Measurements from ENCODE around the gene VILL.
"Not testable (repeated sequence)": the region's sequence is repeated elsewhere in the genome, so short reads cannot be mapped to it uniquely, and the experiment has no call there.

Gene VILL

DNA sequence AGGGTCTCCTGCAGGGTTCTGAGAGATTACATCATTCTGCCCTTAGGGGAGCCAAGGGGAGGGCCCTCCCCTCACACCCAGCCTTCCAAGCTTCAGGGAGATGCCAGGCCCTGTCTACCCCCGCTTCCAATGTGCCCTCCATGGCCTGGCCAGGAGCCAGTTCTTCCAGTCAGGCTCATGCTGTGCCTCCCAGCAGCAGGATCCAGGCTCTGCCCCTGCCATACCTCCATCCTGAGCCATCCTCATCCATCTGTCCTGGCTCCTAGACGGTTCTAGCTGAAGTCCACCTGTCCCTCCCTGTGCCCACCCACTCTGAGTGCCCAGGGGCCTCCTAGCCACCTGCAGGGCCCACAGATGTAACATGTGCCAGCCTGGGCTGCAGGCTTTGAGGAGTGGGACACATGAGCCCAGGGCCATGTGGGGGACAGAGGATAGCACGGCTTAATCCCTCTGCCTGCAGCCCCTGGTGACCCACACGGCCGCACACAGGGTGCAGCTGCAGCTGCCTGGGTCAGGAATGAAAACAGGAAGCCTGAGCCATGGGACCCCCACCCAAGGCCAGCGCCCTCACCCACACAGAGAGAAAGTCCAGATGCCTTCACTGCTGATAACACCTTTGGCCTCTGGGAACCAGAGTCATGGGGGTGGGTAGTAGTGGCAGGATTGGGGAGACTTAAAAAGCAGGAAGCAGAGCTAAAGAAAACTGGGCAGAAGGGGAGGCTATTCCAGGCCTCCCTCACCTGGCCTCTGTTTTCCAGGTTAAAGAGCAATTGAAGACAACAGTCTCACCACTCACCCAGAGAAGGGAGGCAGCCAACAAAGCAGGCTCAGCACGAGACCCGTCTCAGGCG, 27.1 kb downstream of the VILL start:
- no peak for DNase-seq (ENCODE audit: low read depth, low spot score)

GRCh38 chr3:38018296-38019266, 28.0 kb downstream of the VILL start:
- no peak for DNase-seq (ENCODE audit: low read depth, low spot score)

DNA sequence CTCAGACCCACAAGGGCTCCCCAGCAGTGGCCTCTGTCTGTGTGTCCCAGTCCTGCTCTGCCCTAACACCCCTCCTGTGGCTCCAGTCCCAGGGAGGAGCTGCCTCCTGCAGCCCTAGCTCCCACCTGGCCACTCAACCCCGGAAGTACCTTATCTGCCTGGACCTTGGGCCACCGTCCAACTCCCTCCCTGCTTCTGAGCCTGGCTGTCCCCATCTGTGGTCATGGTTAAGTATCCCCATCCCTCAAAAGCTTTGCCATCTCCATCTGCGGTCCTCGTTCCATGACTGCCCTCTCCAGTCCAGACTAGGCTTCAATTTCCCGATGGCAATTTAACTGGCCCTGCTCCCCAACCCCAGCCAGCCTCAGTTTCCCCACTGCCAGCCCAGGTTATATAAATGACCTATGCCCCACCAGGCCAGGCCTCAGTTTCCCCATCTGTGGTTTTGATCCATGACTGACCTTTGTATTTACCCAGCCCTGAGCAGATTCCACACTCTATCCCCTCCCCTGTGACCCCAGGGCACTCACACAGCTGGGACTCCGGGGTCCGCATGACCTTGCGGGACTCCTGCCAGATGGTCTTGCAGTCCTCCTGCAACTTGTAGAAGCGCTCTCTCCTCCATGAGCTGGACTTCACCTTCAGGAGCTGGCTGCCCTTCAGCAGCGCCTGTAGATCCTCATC, 29.2 kb downstream of the VILL start:
- no peak for DNase-seq (ENCODE audit: low read depth, low spot score)

DNA sequence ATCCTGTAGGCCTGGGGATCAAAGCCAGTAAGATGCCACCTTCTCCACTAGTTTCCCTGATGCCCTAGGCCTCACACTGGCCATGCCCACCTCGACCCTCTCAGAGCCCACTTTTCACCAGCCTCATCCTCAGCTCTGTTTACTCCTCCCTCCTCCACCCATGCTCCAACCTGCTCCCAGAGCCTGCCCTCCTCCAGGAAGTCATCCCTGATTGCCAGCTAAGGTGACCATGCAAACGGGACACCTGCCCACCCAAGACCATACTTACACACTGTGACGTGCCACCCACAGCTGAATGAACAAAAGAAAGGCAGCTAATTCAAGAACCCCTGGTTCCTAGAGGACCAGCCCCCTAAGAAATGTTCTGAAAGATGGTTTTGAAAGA, 29.7 kb downstream of the VILL start:
- no peak for DNase-seq (ENCODE audit: low read depth, low spot score)

DNA sequence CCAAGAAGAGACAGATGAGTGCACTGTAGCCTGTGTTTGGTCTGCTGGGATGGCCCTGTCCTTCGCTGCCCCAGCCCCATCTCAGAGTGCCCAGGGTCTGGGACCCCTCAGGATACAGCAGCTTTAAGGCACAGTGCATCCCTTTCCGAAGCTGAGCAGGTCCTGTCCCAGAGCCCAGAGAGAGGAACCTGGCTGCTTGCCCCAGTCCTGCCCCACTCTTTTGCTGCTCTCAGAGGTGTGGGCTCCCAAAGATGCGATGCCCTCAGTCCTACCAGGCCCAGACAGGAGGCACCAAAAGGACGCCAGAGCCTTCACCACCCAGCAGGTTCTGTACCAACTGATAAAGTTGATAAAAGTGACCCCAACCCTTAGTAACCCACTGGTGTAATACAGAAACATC, 30.6 kb downstream of the VILL start:
- DNase-seq (ENCODE audit: low read depth, low spot score) = no peak

DNA sequence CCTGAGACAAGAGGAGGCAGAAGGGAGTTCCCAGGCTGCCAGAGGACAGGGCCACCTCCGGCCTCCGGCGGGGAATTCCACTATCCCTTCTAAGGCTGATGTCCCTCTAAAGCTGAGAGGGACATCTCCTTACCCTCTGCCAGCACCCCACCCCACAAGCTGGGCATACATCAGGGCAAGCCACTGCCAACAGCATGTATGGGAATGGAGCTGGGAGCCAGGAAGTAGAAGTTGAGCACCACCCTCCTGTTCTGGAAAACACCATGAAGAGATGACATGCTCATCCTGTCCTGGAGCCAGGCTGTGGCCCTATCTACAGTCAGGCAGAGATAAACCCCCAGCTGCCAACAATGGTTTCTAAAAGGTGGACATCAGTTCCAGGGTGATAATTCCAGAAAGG, 31.7 kb downstream of the VILL start:
- DNase-seq (ENCODE audit: low read depth, low spot score) = no peak

GRCh38 chr3:38022896-38023709, 32.5 kb downstream of the VILL start:
- no peak for DNase-seq (ENCODE audit: low read depth, low spot score)

DNA sequence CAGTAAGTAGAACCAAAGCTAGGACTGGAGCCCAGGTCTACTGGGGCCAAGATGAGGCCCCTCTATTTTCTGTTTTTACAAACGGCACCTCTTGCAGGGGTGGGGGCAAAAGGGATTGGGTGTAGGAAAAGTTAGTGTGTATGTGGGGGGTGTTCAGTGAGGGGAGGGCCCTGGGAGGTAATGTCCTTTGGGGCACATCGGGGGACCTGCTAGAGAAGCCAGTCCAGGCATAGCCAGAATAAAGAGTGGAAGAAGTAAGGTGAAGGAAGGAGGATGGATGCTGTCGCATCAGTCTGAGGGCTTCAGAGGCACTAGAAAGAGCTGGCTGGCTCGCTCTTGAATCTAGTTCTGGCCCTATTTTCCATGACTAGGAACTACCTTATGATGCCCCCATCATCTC, 36.3 kb downstream of the VILL start:
- DNase-seq (ENCODE audit: low read depth, low spot score) = no peak

- no peak for DNase-seq (ENCODE audit: low read depth, low spot score)
These were observed 37.2 kb downstream of the VILL start for GRCh38 chr3:38027466-38028465.

DNA sequence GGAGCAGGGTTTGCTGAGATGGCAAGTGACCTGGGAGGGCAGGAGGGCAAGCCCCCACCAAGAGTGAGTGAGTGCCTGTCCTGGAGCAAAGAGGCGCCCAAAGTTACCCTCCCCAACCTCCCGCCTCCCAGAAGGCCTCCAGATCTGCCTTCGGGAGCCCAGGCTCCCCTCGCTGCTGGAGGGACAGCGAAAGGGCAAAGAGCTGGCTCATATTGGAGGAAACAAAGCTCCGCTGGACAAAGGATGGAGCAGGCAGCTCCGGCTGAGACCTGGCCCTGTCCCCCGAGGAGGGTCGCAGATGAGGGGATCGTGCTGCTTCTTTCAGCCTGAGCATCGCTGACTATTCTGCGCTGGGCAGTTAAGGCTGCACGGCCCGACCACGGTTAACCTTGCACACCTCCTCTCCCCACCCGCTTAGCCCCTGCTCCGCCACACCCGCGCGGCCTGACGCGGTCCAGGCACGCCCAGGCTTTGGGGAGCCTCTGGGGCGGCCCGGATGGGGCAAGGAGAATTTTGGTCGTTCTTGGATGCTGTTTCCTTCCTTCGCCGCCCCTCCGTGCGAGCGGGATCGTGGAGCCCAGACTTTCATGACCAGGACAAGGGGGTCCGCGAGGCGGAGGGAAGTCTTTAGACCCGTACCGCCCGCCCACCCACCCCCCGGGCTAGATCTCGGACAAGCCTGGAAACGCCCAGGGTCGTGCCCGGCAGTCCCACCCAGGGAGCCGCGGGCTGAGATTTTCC, 38.2 kb downstream of the VILL start:
- no peak for DNase-seq (ENCODE audit: low read depth, low spot score)

GRCh38 chr3:38029400-38030125, 39.0 kb downstream of the VILL start, which contains the start of gene PLCD1:
PLCD1 (minus strand) TSS chr3:38029642; CDS start chr3:38029539, 103 bp downstream.
- DNase-seq (ENCODE audit: low read depth, low spot score) = no peak

DNA sequence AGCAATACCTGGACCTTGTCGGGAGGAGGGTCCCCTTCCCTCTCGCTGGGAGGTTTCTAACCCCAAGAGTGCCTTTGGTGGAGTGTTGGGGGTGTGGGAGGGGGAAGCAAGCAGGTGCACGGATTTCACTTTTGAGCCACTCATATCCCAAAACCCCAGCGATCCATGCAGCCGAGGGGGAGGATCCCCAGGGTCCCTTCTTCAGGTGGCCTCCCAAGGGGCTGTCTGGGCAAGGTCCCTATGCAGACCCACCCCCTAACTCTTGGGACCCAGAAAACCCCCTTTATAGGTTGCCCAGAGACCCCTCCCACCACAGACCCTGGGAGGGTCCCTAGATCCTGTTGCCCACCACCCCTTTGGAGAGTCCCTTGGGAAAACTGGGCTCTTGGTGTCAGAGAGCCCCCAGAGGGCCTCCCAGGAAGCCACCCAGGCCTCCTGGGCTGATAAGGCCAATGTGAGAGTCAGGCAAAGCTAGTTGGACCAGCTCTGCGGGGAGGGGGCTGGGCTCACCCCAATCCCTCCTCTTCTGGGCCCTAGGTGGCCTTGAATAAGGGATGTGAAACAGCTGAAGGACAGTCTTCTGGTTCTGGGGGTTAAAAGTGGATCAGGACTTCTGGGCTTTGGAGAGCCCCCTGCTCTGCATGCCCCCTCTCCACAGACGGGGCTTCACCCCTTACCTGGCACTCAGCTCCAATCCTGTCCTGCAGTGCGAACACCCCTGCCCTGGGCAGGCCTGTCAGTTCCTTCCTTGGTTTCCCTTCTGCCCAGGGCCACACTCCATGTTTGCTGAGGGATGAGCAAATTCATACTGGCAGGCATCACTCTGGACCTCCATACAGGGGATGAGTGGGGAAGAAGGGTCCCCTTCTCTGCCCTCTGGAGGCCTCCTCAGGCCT, 39.8 kb downstream of the VILL start:
- no peak for DNase-seq (ENCODE audit: low read depth, low spot score)

DNA sequence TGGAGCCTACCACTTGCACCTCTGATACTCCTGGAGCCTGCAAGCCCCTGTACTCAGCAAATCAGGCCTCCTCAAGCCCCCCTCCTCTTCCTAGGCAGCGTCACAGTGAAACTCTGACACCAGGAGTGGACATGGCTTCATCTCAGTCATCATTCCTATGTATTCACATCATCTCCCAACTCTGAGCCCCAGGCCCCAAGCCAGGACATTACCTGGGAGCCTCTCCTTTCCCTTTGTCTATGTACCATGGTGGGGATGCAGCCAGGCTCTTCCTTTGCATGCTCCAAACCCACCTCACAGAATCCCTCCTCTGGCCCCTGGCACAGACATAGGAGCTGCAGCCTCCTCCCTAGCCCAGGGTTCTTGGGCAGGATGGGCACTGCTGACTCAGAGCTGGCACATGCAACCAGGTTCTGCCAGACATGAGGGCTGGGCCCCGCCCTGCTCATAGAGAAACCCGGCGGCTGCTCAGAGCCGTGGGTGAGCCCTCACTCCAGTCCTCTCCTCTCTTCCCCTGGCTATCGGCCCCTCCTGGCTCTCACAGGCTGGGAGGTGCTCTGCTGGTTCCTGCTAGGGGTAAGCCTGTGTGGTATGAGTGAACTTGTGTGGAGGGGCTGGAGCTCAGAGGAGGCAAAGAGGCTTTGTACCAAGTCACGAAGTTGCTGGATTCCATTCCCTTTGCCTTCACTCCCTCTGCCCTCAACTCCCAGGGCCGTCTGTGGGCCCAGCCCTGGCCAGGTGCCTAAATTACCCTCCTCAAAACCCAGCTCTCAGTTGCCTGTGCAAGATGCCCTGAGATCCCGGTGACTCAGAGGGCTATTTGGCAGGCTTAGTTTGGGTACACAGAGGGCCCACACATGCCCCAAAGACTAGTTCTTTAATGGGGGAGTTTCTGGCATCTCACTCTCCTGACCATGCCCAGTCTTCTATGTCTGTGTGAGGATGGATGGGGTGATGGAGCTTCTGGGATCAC, 40.7 kb downstream of the VILL start:
- DNase-seq (ENCODE audit: low read depth, low spot score) = no peak

- DNase-seq (ENCODE audit: low read depth, low spot score) = no peak
These were observed 41.8 kb downstream of the VILL start for GRCh38 chr3:38032328-38032865.

DNA sequence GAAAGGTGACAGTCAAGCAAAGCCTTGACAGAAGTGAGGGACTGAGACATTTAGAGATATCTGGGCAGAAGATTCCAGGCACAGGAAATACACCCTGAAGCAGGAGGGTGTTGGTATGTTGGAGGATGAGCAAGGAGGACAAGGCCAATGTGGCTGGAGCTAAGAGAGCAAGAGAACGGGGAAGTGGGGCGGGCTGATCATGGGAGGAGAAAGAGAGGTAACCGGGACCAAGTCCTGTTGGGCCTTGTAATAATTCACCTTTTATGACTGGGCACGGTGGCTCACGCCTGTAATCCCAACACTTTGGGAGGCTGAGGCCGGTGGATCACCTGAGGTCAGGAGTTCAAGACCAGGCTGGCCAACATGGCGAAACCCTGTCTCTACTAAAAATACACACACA, 43.0 kb downstream of the VILL start:
- not testable (repeated sequence) for DNase-seq (ENCODE audit: low read depth, low spot score)

- DNase-seq (ENCODE audit: low read depth, low spot score) = not testable (repeated sequence)
These were observed 43.7 kb downstream of the VILL start for GRCh38 chr3:38034335-38034734.

All from brain pericyte (primary cell).